SU-DHL-6 (cell line): ENCODE data around the gene FAM20C.

Experiments
- H2AFZ ChIP-seq: fragments of 200-600 bp; sonication (generic); 2 replicates; pipeline ENCODE4 v1.6.1; 2014; ENCODE audit warnings: low read depth, mild to moderate bottlenecking, moderate library complexity, mixed read lengths, antibody characterized with exemption, low read length; ENCODE audit not compliant: severe bottlenecking
- H3F3A ChIP-seq: fragments of 200-600 bp; shearing (Covaris generic); 2 replicates; pipeline ENCODE4 v1.6.0; 2016; ENCODE audit warnings: antibody characterized with exemption, mild to moderate bottlenecking; ENCODE audit not compliant: insufficient read depth
- H3K27ac ChIP-seq: fragments of 200-600 bp; sonication (generic); 2 replicates; pipeline ENCODE4 v1.5.1; 2016; ENCODE audit warnings: low read depth, mild to moderate bottlenecking, low read length, moderate library complexity, mixed read lengths
- H3K27me3 ChIP-seq: fragments of 200-600 bp; sonication (generic), shearing (Covaris generic); 2 replicates; pipeline ENCODE4 v1.6.0; 2014; ENCODE audit warnings: mild to moderate bottlenecking, low read length
- H3K36me3 ChIP-seq: fragments of 200-600 bp; sonication (generic); 2 replicates; pipeline ENCODE4 v1.6.1; 2014; ENCODE audit warnings: mild to moderate bottlenecking, low read length, mixed read lengths
- H3K4me2 ChIP-seq: fragments of 300-600, 200-600 bp; shearing (Covaris generic), sonication (generic); 2 replicates; pipeline ENCODE4 v1.6.0; 2014; ENCODE audit warnings: low read length, low read depth, mild to moderate bottlenecking; ENCODE audit not compliant: poor library complexity, severe bottlenecking
- H3K4me3 ChIP-seq: fragments of 200-600 bp; sonication (generic); 2 replicates; pipeline ENCODE4 v1.5.1; 2014; ENCODE audit warnings: antibody characterized with exemption, low read length, mild to moderate bottlenecking, mixed read lengths; ENCODE audit not compliant: insufficient read depth, poor library complexity, severe bottlenecking
- H3K79me2 ChIP-seq: fragments of 200-600 bp; sonication (generic); 2 replicates; pipeline ENCODE4 v1.6.1; 2014; ENCODE audit warnings: mild to moderate bottlenecking, low read length, moderate library complexity; ENCODE audit not compliant: insufficient read depth
- H3K9ac ChIP-seq: fragments of 200-600 bp; sonication (generic); 2 replicates; pipeline ENCODE4 v1.7.0; 2014; ENCODE audit warnings: mild to moderate bottlenecking, low read length
- H3K9me2 ChIP-seq: fragments of 200-600 bp; sonication (generic); replicated peaks from 2 replicates; pipeline ENCODE4 v1.6.1; 2014; ENCODE audit warnings: low read length; ENCODE audit not compliant: insufficient read depth
- H3K9me3 ChIP-seq: fragments of 200-600 bp; sonication (generic); 2 replicates; pipeline ENCODE4 v1.6.1; 2014; ENCODE audit warnings: low read length, mixed read lengths; ENCODE audit not compliant: insufficient read depth
- H4K20me1 ChIP-seq: fragments of 200-600 bp; sonication (generic); 2 replicates; pipeline ENCODE4 v1.6.1; 2014; ENCODE audit warnings: low read depth, mild to moderate bottlenecking, antibody characterized with exemption, low read length, moderate library complexity, mixed read lengths
- CTCF ChIP-seq: fragments of 200-600 bp; sonication (generic); IDR thresholded peaks from one replicate; pipeline ENCODE4 v1.5.1; 2017; ENCODE audit warnings: antibody characterized with exemption, mild to moderate bottlenecking, low read length, moderate library complexity; ENCODE audit not compliant: insufficient read depth, poor library complexity, severe bottlenecking
- EZH2phosphoT487 ChIP-seq: fragments of 200-600 bp; sonication (generic), shearing (Covaris generic); conservative IDR thresholded peaks from 2 replicates; pipeline ENCODE4 v1.6.1; 2018; ENCODE audit warnings: mild to moderate bottlenecking, antibody characterized with exemption, low read length, moderate library complexity, mixed read lengths

FAM20C gene

GRCh38 chr7:254337-255037, 62.1 kb downstream of the FAM20C start:
- H3K9me3 ChIP-seq, result no peaks in the 10 kb centered on the region
- no peak overlapping the region for H3K4me2 ChIP-seq

GRCh38 chr7:255038-255435, 62.7 kb downstream of the FAM20C start:
- Histone ChIP-seq H3K27ac (no peak overlapping the region), H3K9ac (no peak overlapping the region), H3K4me2 (no peak overlapping the region), H2AFZ (no peak overlapping the region), H3K9me3 (no peaks in the 10 kb centered on the region), H4K20me1 (no peaks in the 10 kb centered on the region), H3K4me3 (no peak overlapping the region), H3K36me3 (no peaks in the 10 kb centered on the region), H3K79me2 (no peaks in the 10 kb centered on the region), H3K9me2 (no peaks in the 10 kb centered on the region), H3K27me3 (no peaks in the 10 kb centered on the region), H3F3A (no peaks in the 10 kb centered on the region)
- no peak for TF ChIP-seq CTCF
- no peak for TF ChIP-seq EZH2phosphoT487

More at GRCh38 chr7:254337-255037, 62.1 kb downstream of the FAM20C start:
- no peaks in the 10 kb centered on the region for H3F3A ChIP-seq
- no peak overlapping the region for H3K9ac ChIP-seq
- no peaks in the 10 kb centered on the region for H3K27me3 ChIP-seq
- no peak overlapping the region for H3K4me3 ChIP-seq
- no peak overlapping the region for H3K27ac ChIP-seq
- TF ChIP-seq EZH2phosphoT487 (no peak), CTCF (no peak)
- no peaks in the 10 kb centered on the region for H3K9me2 ChIP-seq
- H3K79me2 ChIP-seq, result no peaks in the 10 kb centered on the region
- no peak overlapping the region for H2AFZ ChIP-seq
- no peaks in the 10 kb centered on the region for H4K20me1 ChIP-seq
- H3K36me3 ChIP-seq, result no peaks in the 10 kb centered on the region

- no peaks in the 10 kb centered on the region for H3K79me2 ChIP-seq
- no peaks in the 10 kb centered on the region for H4K20me1 ChIP-seq
- H3K27me3 ChIP-seq, result no peaks in the 10 kb centered on the region
- no peak overlapping the region for H2AFZ ChIP-seq
- H3K9me2 ChIP-seq, result no peaks in the 10 kb centered on the region
- H3K4me2 ChIP-seq, result no peak overlapping the region
- H3K9me3 ChIP-seq, result peaks cover 6% of the 10 kb centered on the region; the same call in 1 of the 2 replicates
- no peak overlapping the region for H3K9ac ChIP-seq
- H3K36me3 ChIP-seq, result no peaks in the 10 kb centered on the region
- H3F3A ChIP-seq, result no peaks in the 10 kb centered on the region
- H3K27ac ChIP-seq, result no peak overlapping the region
- no peak overlapping the region for H3K4me3 ChIP-seq
- no peak for TF ChIP-seq CTCF
- no peak for TF ChIP-seq EZH2phosphoT487
Measured at GRCh38 chr7:255721-256361, 63.5 kb downstream of the FAM20C start.
